Measurements from ENCODE around the gene MTHFD2L. TPM values are rescaled to one million over a fixed set of nuclear protein-coding genes. Genes with fewer than 3 reads are reported as not detected.

Gene MTHFD2L
- total RNA-seq, 4 donors from 2014 or later, result 13.1 to 22.9 (median 15.3) TPM

DNA sequence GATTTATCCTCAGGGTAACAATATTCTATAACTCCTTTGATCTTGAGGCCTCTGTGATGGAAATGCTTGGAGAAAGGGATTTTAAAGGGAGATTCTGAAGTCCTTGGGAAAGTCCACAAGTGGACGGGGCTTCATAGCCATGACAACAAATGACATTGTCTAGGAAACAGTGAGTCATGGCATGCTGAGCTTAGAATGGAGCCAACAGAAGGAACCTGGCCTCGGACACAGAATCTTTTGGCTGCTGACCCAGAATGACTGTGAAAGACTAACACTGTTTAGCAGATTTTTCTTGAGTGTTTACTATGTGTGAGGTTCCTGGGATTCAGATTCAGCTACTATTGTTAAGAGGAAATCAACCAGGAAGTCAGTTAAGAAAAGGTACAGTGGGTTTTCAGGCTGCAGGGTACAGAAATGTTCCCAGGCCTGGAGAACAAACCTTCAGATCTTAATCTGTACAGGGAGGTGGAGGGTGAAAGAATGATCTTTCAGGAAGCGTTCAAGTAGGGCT is 40.8 kb upstream of the MTHFD2L start:
- peaks cover 32% of the 10 kb centered on the region for H3K4me1 ChIP-seq

DNA sequence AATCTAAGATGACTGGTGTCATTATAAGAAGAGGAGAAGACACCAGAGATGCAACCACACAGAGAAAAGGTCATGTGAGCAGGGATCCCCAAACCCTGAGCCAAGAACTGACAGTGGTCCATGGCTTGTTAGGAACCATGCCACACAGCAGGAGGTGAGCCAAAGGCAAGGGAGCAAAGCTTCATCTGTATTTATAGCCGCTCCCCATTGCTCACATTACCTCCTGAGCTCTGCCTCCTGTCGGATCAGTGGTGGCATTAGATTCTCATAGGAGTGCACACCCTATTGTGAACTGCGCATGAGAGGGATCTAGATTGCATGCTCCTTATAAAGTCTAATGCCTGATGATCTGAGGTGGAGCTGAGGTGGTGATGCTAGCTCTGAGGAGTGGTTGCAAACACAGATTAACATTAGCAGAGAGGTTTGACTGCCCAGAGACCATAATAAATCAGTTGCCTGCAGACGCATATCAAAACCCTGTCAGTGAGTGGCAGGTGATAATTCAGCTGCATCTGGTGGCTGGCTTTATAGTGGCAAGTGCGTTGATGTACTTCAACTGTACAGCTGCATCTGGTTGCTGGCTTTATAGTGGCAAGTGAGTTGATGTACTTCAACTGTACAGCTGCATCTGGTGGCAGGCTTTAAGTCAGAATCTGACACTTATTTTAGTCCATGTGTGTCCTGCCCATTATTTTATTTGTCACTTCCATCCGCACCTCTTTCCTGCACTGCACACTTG is 39.1 kb upstream of the MTHFD2L start:
- Histone ChIP-seq H3K27me3 (no peaks in the 10 kb centered on the region), H3K4me1 (peaks cover 22% of the 10 kb centered on the region), H3K4me3 (no peak overlapping the region), H3K27ac (no peak overlapping the region), H3K36me3 (no peaks in the 10 kb centered on the region), H3K9me3 (no peaks in the 10 kb centered on the region)
- no peak for TF ChIP-seq POLR2A (IDR thresholded peaks at IDR 0.05)
- TF ChIP-seq POLR2AphosphoS5 (IDR thresholded peaks at IDR 0.05), result no peak
- TF ChIP-seq, protein P1, sequence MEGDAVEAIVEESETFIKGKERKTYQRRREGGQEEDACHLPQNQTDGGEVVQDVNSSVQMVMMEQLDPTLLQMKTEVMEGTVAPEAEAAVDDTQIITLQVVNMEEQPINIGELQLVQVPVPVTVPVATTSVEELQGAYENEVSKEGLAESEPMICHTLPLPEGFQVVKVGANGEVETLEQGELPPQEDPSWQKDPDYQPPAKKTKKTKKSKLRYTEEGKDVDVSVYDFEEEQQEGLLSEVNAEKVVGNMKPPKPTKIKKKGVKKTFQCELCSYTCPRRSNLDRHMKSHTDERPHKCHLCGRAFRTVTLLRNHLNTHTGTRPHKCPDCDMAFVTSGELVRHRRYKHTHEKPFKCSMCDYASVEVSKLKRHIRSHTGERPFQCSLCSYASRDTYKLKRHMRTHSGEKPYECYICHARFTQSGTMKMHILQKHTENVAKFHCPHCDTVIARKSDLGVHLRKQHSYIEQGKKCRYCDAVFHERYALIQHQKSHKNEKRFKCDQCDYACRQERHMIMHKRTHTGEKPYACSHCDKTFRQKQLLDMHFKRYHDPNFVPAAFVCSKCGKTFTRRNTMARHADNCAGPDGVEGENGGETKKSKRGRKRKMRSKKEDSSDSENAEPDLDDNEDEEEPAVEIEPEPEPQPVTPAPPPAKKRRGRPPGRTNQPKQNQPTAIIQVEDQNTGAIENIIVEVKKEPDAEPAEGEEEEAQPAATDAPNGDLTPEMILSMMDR (IDR thresholded peaks at IDR 0.05), result no peak
- TF ChIP-seq EP300 (IDR thresholded peaks at IDR 0.05), result no peak
- no peak for DNase-seq (ENCODE audit: low spot score in 2 of 2)
- WGBS, result 88% methylated on average over 6 of the region's 6 CpGs

More for the DNA sequence above, 40.8 kb upstream of the MTHFD2L start:
- DNase-seq (ENCODE audit: low spot score in 2 of 2), result peak in 1 of 2 donors; percentile 75
- Histone ChIP-seq H3K27ac (peak overlapping the region; percentile 25), H3K36me3 (no peaks in the 10 kb centered on the region), H3K27me3 (no peaks in the 10 kb centered on the region), H3K4me3 (no peak overlapping the region), H3K9me3 (no peaks in the 10 kb centered on the region)
- 13% methylated on average over 3 of the region's 3 CpGs for WGBS
- TF ChIP-seq, protein P1 (IDR thresholded peaks at IDR 0.05), result no peak
- TF ChIP-seq POLR2AphosphoS5 (IDR thresholded peaks at IDR 0.05) (peak in 2 of 3 donors; percentile 22 to 82), EP300 (IDR thresholded peaks at IDR 0.05) (no peak)

GRCh38 chr4:74120086-74120485 is 37.8 kb upstream of the MTHFD2L start:
- TF ChIP-seq POLR2A (IDR thresholded peaks at IDR 0.05), result no peak
- TF ChIP-seq EP300 (IDR thresholded peaks at IDR 0.05), result no peak
- TF ChIP-seq, protein P1 (IDR thresholded peaks at IDR 0.05), result no peak
- TF ChIP-seq POLR2AphosphoS5 (IDR thresholded peaks at IDR 0.05), result no peak
- DNase-seq (ENCODE audit: low spot score in 2 of 2), result no peak
- WGBS, result 96% methylated on average over 1 of the region's 1 CpG
- Histone ChIP-seq H3K4me3 (no peak overlapping the region), H3K36me3 (no peaks in the 10 kb centered on the region), H3K27ac (no peak overlapping the region), H3K27me3 (no peaks in the 10 kb centered on the region), H3K4me1 (peaks cover 18% of the 10 kb centered on the region), H3K9me3 (no peaks in the 10 kb centered on the region)

DNA sequence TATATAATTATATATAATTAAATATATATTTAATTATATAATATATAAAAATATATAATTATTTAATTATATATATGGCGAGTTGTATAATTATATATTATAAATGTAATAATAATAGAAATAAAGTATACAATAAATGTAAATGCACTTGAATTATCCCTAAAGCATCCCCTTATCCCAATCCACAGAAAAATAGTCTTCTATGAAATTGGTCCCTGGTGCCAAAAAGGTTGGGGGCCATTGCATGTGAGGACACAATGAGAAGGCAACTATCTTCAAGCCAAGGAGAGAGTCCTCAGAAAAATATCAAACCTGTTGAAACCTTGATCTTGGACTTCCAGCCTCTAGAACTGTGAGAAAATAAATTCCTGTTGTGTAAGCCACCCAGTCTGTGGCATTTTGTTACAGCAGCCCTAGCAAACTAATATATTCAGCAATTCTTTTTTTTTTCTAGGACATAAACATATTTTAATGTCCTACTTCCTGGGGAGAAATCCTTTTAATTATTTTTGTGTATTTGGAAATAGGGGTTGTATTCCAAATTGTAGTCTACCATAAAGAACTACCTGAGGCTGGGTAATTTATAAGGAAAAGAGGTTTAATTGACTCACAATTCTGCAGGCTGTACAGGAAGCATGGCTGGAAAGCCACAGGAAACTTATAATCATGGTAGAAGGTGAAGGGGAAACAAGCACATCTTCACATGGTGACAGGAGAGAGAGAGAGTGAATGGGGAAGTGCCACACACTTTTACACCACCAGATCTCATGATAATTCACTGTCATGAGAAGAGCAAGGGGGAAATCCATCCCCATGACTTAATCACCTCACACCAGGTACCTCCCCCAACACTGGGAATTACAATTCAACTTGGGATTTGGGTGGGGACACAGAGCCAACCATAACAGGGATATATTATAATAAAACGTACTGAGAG is 36.0 kb upstream of the MTHFD2L start:
- no peak overlapping the region for H3K27ac ChIP-seq
- no peaks in the 10 kb centered on the region for H3K36me3 ChIP-seq
- no peaks in the 10 kb centered on the region for H3K9me3 ChIP-seq
- H3K4me1 ChIP-seq, result peaks cover 8% of the 10 kb centered on the region
- DNase-seq (ENCODE audit: low spot score in 2 of 2), result no peak
- TF ChIP-seq, protein P1 (IDR thresholded peaks at IDR 0.05), result no peak
- TF ChIP-seq POLR2A (IDR thresholded peaks at IDR 0.05) (no peak), EP300 (IDR thresholded peaks at IDR 0.05) (no peak), POLR2AphosphoS5 (IDR thresholded peaks at IDR 0.05) (no peak)
- 74% methylated on average over 2 of the region's 2 CpGs for WGBS
- H3K4me3 ChIP-seq, result no peak overlapping the region
- no peaks in the 10 kb centered on the region for H3K27me3 ChIP-seq
